Measurements from ENCODE around the gene CDH4.

- TF ChIP-seq, protein P1, sequence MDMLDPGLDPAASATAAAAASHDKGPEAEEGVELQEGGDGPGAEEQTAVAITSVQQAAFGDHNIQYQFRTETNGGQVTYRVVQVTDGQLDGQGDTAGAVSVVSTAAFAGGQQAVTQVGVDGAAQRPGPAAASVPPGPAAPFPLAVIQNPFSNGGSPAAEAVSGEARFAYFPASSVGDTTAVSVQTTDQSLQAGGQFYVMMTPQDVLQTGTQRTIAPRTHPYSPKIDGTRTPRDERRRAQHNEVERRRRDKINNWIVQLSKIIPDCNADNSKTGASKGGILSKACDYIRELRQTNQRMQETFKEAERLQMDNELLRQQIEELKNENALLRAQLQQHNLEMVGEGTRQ (CRISPR knock-in tag; IDR thresholded peaks at IDR 0.05): no peak
- TF ChIP-seq PHF8 (IDR thresholded peaks at IDR 0.05; ENCODE audit: borderline replicate concordance, low read length): no peak
- no peak for TF ChIP-seq MYC (IDR thresholded peaks at IDR 0.05; ENCODE audit: low read depth, low read length)
- no peak for TF ChIP-seq MYC (CRISPR knock-in tag; IDR thresholded peaks at IDR 0.05; ENCODE audit: borderline replicate concordance, low read depth)
Measured at GRCh38 chr20:61697666-61698597, 445.9 kb downstream of the CDH4 start.
